CD4-positive, alpha-beta T cell treated with Interleukin-6 for 4 hours (primary cell): Measurements from ENCODE around the gene POLDIP2.
"Not testable (repeated sequence)": the region's sequence is repeated elsewhere in the genome, so short reads cannot be mapped to it uniquely, and the experiment has no call there.

Experiments
- DNase-seq: peaks from one replicate; pipeline ENCODE4 v3.0.0-alpha.2; 2020; ENCODE audit warnings: mixed read lengths

The POLDIP2 gene

DNA sequence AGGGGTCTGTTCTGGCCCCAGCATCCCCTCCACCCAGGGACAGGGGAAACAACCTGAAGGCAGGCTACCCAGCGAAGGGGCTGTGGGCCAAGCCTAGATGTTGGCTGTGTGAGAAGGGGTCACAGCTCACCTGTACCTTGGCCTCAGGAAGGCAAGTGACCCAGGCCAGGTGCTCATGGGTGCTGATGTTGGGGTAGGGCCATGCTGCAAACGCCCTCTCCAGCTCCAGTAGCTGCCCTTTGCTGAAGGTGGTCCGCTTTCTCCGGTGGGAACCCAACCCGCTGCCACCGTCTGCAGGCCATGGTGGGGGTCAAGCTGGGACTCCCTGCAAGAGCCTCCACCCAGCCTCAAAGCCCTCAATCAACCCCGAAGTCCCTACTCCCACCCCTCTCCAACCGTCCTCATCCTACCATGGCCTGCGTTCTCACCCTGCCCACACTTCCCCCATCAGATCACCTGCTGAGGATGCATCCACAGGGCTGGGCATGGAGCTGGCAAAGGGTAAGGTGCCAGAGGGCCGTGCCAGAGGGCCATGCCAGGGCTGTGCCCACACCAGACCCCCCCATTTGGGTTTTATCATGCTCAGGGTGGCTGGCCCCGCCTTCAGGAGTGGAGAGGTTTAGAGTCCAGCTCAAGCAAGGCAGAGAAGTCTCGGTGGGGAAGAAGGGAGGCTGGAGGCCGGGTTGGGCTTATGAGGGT is 7.5 kb upstream of the POLDIP2 start, which contains the start of gene SEBOX:
SEBOX (minus strand) TSS at position 535 of the 699 bp plus-strand sequence; CDS start at position 487, 48 bp downstream.
- DNase-seq = no peak

DNA sequence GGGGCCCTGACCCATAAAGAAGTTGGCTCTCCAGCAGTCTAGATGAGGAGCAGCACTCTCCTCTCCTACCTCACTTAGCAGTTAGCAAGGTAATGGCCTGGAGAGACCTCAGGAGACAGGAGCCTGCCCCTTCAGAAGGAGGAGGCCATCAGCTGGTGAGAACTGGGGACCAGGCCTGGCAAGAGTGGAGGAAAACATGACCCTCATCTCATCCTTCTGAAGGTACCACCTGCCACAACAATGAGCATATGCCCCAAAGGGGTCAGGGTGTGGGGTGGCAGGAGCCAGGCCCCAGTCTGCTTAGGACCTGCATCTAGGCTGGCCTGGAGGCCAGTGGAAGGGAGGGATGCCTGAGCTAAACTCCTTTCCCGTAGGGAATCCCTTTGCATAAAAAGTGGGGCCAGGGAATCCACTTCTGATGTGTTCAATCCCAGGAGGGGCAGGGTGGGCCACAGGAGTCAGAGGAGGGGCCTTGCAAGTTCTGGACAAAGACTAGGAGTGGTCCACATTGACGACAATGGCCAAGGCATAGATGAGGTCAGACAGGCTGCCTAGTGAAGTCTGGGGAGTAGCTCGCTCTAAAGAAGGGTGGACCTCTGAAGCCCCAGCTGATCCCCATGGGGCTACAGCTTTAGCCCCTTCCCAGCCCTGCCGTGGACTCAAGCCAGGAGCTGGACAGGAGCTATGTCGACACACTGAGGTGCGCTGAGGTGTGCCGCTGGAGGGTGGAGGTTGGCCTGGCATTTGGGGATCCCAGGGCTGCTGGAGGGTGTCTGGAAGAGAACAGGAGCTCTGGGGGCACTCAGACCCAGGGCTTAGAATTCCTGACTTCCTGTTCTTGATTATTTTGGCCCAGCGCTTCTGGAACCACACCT is 6.7 kb upstream of the POLDIP2 start:
- DNase-seq = no peak

DNA sequence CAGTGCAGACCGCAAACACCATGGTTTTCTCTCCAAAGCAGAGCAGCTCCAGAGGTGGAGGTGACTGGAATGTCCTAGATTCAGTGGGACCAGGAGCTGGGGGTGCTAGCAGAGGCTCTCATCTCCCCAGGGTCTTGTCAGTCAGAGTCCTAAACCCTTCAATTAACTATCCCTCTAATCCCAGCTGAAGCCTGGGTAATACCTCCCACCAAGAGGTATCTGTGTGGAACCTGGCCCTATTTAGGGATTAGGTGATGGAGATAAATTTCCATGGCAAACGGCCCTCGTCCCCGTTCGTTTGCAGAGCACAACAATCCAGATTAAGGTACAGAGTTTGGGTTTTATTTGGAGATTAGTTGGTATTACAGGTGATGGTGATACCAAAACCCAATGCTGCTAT is 5.9 kb upstream of the POLDIP2 start:
- DNase-seq = no peak

DNA sequence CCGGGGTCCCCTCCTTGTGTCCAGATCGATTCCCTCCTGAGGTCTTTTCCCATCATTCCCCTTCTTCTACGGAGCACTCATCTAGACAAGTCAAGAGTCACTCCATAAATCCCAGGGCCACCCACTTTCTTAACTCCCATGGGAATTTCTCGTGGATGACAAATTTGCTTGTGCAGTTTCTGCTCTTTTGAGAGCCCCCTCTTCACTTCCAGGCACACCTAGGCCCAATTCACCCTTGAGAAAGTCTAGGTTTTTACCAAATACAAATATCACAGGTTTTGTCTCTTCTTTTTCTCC is 522 bp upstream of the POLDIP2 start:
- no peak for DNase-seq

DNA sequence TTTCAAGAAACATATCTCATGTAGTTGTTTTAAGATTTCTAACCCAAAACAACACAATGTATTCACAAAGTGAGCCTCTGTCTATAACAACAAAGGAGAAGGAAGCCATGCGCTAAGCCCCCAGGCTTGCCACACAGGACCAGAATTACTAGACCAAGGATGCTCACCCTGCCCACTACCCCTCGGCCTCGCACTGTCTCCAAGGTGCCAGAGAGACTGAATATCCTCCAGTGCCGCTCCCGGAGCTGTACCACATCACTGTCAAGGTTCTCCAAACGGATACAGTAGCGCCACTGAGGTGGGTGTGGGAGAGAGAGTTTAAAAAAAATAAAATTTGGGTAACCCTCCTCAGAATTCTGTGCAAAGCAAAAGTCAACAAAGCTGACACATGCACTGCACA is 7.1 kb downstream of the POLDIP2 start:
- no peak for DNase-seq

DNA sequence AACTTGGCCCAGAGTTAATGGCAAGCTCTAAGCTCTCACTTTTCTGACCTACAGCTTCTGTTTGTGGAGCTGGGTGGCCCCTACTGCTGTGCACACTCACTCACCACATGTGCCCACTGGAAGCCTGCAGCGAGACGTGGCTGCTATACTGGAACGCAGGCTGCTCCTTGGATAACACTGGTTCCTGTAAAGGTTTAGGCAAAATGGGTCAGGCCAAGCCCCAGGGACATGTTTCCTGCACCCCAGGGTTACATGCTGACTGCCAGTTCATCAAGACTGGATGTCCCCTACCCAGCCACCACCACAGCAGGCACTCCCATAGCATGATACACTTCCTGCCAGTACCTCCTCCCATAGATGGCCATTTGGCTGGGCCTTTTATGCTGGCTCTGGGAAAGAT is 8.3 kb downstream of the POLDIP2 start:
- DNase-seq = no peak

DNA sequence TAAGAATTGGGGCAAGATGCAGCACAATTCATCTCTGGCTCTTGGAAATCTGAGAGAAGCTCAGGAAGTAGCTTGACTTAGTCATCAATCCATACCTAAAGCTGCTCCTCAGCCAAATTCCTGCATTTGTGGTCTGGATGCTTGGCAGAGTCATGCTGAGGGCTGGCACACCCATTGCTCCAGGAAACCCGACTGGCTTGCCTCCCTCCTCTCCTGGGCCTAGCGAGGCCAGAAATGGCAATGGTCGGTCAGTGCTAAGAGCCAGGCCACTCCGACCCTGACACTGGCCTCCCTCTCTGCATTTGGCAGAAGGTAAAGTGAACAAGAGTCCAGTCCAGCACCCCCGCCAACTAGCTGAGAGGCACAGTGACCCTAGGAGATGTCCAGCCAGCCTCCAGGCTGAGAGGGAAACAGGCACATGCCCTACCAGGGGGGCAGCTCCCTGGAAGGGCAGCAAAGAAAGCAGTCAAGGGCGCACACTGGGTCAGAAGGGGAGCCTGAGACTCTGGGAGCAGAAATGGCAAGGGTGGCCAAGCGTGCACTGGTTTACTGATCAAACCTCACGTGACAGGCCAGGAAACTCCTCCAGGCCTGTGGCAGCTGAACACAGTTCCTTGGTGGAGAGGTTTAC is 10.0 kb downstream of the POLDIP2 start:
- no peak for DNase-seq

DNA sequence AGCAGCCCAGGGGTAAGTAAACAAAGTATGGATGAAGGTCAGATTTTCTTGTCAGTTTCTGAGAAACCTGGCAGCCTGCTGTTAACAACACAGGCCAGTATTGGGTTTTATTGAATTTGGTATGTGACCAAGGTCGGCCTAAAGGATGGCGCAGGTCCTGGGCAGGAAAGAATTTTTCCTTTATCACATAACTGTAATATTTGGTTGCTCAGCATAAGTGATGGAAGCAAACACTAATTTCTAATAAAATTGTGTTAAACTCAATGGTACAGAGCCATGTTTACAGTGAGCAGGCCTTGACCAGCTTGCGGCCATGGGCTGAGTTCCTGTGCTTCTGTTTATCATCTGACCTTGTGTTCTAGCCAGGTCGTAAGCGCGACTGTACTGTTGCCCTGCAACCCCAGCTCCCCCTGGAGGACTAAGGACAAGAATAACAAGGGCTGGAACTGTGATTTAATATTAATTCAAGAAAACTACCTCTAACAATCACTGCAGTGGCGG is 10.5 kb downstream of the POLDIP2 start:
- DNase-seq = no peak

DNA sequence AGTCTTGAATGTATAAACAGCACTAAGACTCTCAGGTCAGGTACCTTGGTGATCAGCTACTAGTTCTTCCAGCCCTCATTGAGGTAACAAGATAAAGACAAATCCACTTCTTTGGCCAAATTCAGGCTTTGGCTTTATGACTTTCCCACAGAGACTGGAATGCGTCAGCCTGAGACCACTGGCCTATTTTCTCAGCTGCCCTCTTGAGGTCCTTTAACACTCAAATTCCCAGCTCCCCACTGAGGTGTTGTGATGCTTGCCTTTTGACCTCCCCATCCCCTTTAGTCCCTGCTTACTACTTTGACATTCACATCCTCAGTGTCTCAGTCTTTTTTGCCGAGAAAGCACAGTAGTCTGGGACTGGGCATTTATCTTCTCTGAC is 11.1 kb downstream of the POLDIP2 start:
- DNase-seq = no peak

DNA sequence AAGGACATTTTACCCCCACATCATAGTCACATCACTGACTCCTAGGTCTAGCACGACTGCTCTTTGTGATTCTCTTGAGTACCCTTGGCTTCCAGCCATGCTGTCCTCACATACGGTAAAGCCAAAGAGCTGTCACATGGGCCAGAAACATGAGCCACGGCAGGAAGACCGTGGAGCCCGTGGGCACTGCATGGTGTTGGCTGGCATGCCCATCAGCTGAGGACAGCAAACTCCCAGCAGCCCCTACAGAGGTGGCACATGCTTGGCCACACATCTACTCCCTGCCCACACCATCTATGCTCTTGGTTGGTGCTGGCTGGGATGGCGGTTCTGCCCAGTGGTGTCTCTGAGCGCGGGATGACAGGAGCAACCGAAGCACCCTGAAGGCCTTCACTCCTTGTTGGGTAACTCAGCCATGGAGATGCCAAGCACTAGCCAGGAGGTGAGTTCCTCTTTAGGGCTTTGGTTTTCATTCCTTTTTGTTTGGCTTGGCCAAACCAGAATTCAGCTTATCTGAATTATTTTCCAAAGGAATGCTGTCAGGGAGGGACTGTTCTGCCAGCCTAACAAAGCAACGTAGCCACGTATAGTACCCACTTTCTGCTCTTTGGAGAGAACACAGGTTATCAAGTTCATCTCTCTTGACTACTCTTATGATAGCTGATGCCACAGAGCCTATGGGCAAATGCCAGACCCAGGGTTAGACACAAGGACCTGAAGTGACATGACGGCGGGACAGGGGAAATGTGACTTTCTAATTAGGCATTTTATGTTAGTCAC is 11.7 kb downstream of the POLDIP2 start:
- no peak for DNase-seq

DNA sequence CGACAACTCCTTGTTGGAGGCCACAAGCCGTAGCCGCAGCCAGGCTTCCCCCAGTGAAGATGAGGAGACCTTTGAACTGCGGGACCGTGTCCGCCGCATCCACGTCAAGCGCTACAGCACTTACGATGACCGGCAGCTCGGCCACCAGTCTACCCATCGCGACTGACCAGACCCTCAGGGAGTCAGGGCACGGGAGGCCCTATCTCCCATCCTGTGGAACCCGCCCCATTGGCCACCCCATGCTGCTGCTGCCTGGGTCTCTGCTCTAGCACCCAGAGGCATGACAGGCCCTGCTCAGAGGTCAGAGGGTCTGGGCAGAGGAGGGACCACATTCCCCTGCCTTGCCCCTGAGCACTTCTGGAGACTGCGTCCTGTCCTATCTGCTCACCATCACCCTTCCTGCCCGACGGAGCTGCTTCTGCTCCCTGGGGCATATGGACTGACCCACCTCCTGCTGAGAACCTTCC is 12.9 kb downstream of the POLDIP2 start:
- DNase-seq = no peak

DNA sequence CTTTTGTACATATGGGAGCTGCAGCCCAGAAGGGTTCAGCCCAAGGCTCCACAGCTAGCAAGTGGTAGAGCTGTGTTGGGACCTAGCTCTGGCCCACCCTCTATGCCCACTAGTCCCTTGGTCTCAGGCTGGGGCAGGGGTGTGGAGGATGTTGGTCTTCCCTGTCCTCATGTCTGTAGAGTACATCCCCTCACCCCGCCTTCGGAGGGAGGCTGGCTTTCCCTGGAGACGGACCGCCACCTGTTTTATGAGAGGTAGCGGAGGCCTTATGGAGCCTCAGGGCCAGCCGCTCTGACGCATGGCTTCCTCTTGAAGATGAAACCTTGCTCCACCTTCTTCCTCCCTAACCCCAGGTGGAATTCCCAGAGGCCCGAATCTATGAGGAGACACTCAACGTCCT is 13.3 kb downstream of the POLDIP2 start:
- DNase-seq = no peak

DNA sequence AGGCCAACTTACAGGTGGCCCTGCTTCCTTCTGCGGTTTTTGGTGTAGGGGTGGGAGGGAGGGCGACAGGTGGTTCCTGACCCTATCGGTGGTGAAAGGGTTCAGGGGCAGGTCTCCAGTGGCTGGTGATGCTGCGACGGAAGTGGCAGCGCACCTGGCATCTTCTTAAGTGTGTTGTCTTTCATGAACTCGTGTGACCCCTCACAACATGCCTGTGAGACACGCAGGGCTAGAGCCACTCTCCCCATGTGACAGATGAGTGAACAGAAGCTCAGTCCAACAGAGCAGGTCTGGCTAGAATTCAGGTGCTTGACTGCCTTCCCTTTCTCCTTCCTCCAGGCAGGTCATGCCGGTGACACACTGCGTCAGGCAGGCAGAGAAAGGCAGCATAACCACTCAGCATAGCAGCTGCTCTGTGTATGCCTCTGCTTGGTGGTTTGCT is 13.8 kb downstream of the POLDIP2 start:
- DNase-seq = no peak

DNA sequence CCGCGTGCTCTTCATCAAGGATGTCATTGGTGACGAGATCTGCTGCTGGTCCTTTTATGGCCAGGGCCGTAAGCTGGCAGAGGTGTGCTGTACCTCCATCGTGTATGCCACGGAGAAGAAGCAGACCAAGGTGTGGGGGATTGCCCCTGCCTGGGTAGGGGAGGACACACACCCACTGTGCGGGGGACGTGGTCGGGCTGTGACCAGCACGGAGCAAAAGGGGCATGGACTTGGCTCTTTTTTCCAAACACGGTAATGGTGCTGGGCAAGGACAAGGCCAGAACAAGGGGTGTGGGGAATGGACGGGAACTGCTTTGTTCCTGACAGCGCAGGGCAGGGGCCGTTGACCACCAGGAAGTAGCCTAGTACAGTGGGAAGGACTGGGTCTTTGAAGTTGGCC is 15.0 kb downstream of the POLDIP2 start:
- no peak for DNase-seq

DNA sequence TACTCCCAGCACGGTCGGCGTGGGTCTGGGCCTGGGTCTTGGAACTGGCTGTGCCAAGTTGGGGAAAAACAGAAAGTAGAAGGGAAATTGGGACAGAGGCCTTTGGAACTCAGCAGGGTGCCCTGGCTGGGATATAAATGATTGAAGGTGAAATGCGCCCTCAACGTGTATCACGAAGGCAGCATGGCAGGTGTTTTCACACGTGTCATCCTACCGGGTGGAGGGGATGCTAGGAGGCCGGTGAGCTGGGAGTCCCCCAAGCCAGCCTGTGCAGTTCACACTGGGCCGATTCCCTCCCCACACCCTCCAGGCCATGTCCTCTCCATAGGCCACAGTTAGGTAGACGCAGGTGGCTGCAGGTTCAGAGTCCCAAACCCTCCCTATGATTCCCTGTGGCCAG is 15.8 kb downstream of the POLDIP2 start:
- DNase-seq = no peak

DNA sequence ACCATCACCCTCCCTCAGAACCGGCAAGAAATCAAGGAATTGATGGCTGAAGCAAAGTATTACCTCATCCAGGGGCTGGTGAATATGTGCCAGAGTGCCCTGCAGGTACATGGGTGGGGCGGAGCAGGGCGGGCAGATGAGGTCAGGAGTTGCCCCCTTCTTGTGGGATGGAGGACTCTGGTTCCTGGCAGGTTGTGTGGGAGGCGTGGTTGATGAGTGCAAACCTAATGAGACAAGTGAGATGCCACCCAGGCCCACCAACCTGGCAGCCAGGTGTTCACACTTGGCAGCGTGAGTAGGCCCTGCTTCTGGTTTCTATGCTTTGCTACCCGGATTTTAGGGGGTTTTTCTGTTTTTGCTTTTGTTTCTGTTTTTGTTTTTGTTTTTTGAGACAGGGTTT is 17.0 kb downstream of the POLDIP2 start:
- DNase-seq = no peak

DNA sequence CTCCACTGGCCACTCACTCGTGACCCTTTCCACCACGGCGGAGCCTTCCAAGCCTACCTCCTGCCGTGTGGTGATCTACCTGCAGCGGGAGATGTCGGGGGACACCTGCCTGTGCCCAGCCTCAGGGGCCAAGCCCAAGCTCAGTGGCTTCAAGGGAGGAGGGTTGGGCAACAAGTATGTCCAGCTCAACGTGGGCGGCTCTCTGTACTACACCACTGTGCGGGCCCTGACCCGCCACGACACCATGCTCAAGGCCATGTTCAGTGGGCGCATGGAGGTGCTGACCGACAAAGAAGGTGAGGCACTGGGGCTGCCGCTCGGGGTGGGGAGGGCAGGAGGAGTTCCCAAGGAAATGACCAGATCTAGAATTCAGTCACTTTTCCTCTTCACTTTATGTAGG is 17.9 kb downstream of the POLDIP2 start:
- no peak for DNase-seq

DNA sequence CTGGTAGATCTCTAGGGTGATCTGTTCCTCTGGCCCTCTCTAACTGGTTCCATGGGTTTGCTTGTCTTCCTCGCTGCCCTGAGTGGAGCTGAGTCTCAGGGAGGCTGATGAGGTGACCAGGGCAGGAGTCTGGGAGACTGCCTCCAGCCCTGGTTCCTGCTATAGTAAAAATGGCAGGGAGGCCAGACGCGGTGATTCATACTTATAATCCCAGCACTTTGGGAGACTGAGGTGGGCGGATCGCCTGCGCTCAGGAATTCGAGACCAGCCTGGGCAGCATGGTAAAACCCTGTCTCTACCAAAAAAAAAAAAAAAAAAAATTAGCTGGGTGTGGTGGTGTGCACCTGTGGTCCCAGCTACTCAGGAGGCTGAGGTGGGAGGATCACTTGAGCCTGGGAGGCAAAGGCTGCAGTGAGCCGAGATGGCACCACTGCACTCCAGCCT is 18.5 kb downstream of the POLDIP2 start:
- DNase-seq = not testable (repeated sequence)

DNA sequence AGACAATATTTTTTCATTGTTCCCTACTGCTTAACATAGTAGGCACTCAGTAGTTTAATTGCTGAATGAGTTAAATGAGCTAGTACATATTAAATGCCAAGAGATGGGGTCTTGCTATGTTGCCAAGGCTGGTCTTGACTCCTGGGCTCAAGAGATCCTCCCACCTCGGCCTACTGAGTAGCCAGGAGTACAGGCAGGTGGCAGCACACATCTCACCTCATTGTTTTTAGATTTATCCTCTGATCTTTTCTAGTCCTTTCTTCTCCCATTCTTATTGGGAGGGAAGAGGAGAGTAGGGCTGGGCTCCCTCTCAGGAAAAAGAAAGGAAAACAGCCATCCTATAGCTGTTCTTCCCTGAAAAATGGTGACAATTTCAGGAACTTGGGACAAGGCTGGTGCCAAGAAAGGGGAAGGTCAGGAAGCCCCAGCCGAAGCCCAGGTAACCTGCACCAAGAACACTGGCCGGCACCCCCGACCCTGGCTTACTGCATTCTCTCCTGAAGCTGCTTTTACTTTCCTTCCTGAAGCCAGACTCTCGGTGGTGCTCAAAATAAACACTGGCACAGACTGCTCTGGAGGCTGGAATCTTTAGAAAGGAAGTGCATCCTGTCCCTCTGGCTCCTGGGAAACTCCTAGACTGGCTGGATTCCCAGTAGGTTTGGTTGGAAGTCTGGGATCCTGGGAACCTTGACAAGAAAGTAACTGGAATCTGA is 19.1 kb downstream of the POLDIP2 start:
- DNase-seq = no peak

DNA sequence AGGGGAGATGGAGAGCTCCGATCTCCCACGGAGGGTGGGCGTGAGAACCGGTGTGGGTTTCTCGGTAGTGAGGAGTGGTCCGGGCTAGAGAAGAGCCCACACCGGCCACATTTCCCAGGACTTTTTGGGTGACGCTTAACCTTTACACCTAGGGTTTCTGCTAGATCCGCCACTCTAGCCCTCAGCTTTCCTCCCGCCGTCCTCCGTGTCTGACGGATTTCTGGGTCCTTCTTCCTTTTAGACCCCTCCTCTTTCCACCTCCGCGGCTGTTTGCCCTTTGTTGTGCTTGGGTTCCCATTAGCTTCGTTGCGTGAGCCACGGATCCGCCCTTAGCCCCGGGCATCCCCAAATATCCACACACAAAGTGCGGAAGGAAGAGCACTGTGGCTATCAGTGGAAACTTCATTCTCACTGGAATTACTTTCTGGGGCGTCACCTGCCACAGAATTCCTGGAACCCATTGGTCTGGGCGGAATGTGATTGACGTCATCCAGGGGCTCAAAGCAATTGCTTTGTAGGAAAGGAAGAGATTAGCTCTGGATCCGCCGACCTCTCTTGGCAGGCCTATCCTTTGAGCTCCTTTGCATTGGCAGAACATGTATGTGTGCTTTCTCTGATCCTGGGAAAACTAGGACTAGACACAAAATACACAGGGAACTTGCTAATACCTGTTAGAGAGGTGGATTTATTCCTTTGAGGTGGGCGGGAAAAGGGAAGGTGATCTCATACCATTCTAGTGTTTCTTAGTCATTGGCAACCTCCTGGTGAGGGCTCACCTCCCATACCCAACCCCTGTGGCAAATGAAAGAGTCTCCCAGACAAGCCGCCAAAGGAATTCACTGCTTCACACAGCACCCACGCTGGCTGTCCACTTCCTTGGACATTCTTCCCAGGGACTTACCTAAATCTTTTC is 21.1 kb downstream of the POLDIP2 start:
- DNase-seq = no peak
